Activated T-helper 2 cell treated with anti-CD3 and anti-CD28 coated beads, Interferon-gamma antibody, Interleukin-2, Interleukin-4, amounts not matched to agents 10 μg/mL and 5 μg/mL and 100 μg/mL, durations not matched to agents 14 hours and 24 hours and 36 hours (primary cell): ENCODE measurements around the gene SF3A1. TPM values are rescaled to one million over a fixed set of nuclear protein-coding genes. Genes with fewer than 3 reads are reported as not detected.
A peak's percentile ranks its signal among the peaks of the same experiment; 100 is the strongest.

Experiments
- DNase-seq: peaks from one replicate; pipeline ENCODE4 v3.0.0; 2021; ENCODE audit warnings: low spot score
- H3K27ac Mint-ChIP-seq: one replicate; pipeline ENCODE4 v1.8.0; 2021; ENCODE audit warnings: mixed read lengths
- H3K27me3 Mint-ChIP-seq: one replicate; pipeline ENCODE4 v1.8.0; 2021; ENCODE audit warnings: low read depth, mixed read lengths
- H3K36me3 Mint-ChIP-seq: one replicate; pipeline ENCODE4 v1.8.0; 2021; ENCODE audit warnings: low read depth, mixed read lengths
- H3K4me1 Mint-ChIP-seq: one replicate; pipeline ENCODE4 v1.8.0; 2021; ENCODE audit warnings: low read depth, mixed read lengths
- H3K4me3 Mint-ChIP-seq: one replicate; pipeline ENCODE4 v1.8.0; 2021; ENCODE audit warnings: low read depth, mild to moderate bottlenecking, moderate library complexity, mixed read lengths
- H3K9me3 Mint-ChIP-seq: one replicate; pipeline ENCODE4 v1.8.0; 2021; ENCODE audit warnings: mixed read lengths
- intact Hi-C: fragments of 100-400 bp; cut with micrococcal nuclease; formaldehyde crosslinking; loops from one replicate; pipeline ENCODE4 v1.15.1; 2023
- total RNA-seq: library from RNA; stranded (reverse); gene quantifications from 2 replicates; pipeline ENCODE4 v1.2.3, GENCODE V29; 2022

The SF3A1 gene
- total RNA-seq, 1 donor from 2014 or later = 325 TPM

DNA sequence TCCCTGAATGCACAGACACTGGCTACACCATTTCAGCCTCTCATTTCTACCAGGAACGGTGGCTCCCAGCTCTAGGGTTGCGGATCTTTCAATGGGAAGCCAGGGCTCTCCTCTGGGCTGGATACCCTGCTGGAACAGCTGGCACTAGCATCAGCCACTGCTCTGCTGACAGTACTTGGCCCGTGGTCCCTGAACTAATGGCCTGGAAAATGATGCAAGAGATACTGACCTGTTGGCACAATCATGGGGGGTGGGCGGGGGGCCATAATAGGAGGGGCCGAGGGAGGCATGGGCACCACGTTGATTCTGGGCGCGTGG lies 19.3 kb downstream of the SF3A1 start:
- DNase-seq = no peak
- peaks cover 34% of the 10 kb centered on the region for H3K4me1 Mint-ChIP-seq
- H3K9me3 Mint-ChIP-seq = no peaks in the 10 kb centered on the region
- intact Hi-C loops = no loop called here
- peaks cover 96% of the 10 kb centered on the region for H3K36me3 Mint-ChIP-seq
- no peak overlapping the region for H3K27ac Mint-ChIP-seq
- no peak overlapping the region for H3K4me3 Mint-ChIP-seq
- no peaks in the 10 kb centered on the region for H3K27me3 Mint-ChIP-seq

DNA sequence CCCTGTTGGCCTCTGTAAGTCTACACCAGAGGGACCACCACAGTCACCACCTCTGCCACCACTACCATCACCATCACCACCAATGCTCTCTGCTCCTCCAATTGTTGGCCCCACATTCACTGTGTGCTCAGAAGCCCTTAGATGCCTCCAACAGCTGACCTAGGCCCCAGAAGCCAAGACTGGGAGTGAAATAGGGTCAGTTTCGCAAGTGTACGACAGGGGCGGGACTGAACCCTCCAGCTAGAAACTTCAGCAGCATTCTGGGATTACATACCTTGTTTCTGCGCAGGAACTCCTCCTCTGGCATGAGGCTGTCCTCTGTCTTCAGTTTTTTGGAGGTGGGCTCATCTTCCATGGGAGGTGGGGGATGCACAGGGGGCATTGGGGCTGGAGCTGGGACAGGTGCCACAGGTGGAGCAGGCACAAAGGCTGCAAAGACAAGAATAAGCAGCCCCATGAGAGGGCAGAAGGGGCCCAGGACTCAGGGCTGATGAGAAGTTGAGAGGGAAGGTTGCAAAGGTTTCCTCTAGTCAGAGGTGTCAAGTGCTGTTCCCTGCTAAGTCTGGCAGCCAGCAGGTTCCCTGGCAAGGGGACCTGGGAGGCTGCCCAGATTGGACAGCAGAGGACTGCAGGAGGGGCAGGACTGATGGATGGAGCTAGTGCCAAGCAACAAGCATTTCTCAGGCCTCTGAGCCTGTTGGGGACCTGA lies 19.8 kb downstream of the SF3A1 start:
- Mint-ChIP-seq H3K9me3 (no peaks in the 10 kb centered on the region), H3K27ac (no peak overlapping the region), H3K4me1 (peaks cover 37% of the 10 kb centered on the region), H3K4me3 (no peak overlapping the region), H3K36me3 (peaks cover 95% of the 10 kb centered on the region), H3K27me3 (no peaks in the 10 kb centered on the region)
- DNase-seq = no peak
- intact Hi-C loops = no loop called here

DNA sequence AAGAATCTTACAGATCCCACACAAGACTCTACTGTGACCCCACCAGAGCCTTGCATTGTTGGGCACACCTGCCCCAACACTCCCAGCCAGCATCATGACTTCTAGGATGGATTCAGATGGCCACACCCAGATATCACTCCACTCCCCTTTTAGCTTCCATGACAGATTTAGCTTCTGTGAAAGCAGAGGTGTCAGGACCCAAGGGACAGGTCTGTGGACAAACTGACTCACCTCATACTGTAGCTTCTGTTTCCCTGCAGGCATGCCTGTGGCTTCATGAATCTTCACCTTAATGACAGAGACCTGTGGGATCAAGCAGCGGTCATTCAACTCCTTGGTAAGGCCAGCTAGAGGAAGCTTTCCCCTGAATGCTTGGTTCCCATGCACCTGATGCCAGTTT lies 21.5 kb downstream of the SF3A1 start:
- H3K36me3 Mint-ChIP-seq = peaks cover 90% of the 10 kb centered on the region
- intact Hi-C loops = no loop called here
- no peak for DNase-seq
- no peaks in the 10 kb centered on the region for H3K27me3 Mint-ChIP-seq
- H3K27ac Mint-ChIP-seq = peak overlapping the region; percentile 64
- no peak overlapping the region for H3K4me3 Mint-ChIP-seq
- peaks cover 40% of the 10 kb centered on the region for H3K4me1 Mint-ChIP-seq
- H3K9me3 Mint-ChIP-seq = no peaks in the 10 kb centered on the region

DNA sequence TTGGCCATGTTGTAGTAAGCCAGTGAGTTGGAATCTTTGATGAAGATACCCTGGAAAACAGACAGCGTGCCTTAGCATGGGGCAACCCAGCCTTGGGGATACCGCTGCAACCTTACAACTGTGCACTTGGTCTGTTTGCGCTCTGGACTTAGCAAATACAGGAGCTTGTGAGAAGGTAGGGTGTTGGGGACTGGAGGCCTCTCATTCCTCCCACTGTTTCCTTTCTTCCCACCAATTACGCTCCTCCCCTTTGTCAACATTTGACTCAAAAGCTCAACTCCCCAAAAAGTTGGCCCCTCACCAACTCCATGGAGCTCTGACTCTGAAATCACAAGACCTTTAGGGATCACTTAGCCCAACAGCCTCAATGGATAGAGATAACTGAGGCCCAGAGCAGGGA lies 22.0 kb downstream of the SF3A1 start:
- Mint-ChIP-seq H3K36me3 (peaks cover 90% of the 10 kb centered on the region), H3K27ac (peak overlapping the region; percentile 64), H3K9me3 (no peaks in the 10 kb centered on the region), H3K4me3 (no peak overlapping the region), H3K4me1 (peaks cover 40% of the 10 kb centered on the region), H3K27me3 (no peaks in the 10 kb centered on the region)
- intact Hi-C loops = no loop called here
- DNase-seq = no peak

DNA sequence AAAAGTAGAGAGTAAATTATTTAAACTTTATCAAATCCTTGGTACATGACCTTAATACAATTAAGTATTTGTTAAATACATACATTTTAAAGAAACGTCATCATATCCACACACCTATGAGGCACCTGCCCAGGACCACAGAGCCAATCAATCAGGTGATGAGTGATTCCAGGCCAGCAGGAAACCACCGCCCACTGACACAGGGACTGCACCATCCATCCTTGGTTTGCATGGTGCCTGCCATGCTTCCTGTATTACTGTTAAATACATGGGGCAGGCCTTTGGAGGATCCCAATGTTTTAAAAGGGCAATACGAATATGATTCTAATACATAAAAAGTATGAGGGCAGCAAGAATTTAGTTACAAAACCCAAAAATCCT lies 23.0 kb downstream of the SF3A1 start:
- peak overlapping the region; percentile 87 for H3K27ac Mint-ChIP-seq
- no peaks in the 10 kb centered on the region for H3K27me3 Mint-ChIP-seq
- no peaks in the 10 kb centered on the region for H3K9me3 Mint-ChIP-seq
- H3K36me3 Mint-ChIP-seq = peaks cover 85% of the 10 kb centered on the region
- DNase-seq = no peak
- intact Hi-C loops = no loop called here
- peak overlapping the region; percentile 19 for H3K4me3 Mint-ChIP-seq
- H3K4me1 Mint-ChIP-seq = peaks cover 41% of the 10 kb centered on the region

DNA sequence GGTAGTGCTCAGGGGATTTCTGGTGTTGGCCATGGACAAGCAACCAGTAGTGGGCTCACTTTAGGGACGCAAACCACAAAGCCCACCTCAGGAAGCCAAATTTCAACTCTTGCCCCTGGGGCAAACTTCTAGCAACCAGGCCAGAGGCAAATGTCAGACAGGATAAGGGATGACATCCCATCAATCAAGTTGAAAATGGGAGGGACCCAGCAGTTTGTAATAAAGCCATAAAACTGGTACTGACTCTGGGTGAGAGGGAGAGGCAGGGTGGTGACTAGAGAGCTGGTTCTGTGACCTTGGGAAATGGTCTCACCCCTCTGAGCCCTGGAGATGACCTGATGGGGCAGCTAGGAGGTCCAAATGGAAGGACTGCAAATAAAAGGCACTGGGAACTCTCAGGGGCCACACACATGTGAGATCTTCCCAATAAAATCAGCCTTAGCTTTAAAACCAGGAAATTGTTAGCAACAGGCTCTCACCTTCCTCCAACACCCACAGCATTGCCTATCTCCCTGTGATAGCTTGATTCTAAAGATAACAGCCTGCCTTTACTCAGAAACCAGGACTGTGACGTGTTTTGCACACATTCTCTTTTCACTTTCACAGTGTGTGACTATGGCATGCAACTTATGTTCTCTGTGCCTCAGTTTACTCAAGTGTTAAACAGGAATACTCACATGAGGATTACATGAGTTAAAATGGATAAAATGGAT lies 23.5 kb downstream of the SF3A1 start:
- H3K27ac Mint-ChIP-seq = peak overlapping the region; percentile 87
- peak overlapping the region; percentile 21 for H3K4me3 Mint-ChIP-seq
- H3K36me3 Mint-ChIP-seq = peaks cover 86% of the 10 kb centered on the region
- intact Hi-C loops = no loop called here
- peaks cover 45% of the 10 kb centered on the region for H3K4me1 Mint-ChIP-seq
- DNase-seq = no peak
- H3K9me3 Mint-ChIP-seq = no peaks in the 10 kb centered on the region
- H3K27me3 Mint-ChIP-seq = no peaks in the 10 kb centered on the region

DNA sequence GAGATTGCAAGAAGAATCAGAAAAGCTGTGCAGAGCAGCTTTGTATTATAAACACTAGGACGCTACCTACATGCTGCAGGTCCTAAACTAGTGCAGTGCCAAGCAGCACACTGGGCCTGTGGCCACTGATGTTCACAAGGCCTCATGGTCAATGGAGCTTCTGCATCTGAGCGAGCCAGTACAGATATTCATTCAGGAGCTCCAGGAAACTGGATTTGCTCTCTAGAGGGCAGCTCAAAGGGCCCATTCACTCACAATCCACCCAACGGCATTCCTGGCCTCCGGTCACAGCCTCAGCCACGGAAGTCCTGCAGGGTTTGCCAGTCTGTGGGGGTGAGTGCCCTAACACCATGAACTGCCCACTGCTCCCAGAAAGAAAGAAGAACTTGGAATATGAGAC lies 24.1 kb downstream of the SF3A1 start:
- H3K9me3 Mint-ChIP-seq = no peaks in the 10 kb centered on the region
- H3K36me3 Mint-ChIP-seq = peaks cover 80% of the 10 kb centered on the region
- H3K4me1 Mint-ChIP-seq = peaks cover 50% of the 10 kb centered on the region
- no peak for DNase-seq
- intact Hi-C loops = no loop called here
- no peaks in the 10 kb centered on the region for H3K27me3 Mint-ChIP-seq
- H3K4me3 Mint-ChIP-seq = peak overlapping the region; percentile 21
- peak overlapping the region; percentile 87 for H3K27ac Mint-ChIP-seq

DNA sequence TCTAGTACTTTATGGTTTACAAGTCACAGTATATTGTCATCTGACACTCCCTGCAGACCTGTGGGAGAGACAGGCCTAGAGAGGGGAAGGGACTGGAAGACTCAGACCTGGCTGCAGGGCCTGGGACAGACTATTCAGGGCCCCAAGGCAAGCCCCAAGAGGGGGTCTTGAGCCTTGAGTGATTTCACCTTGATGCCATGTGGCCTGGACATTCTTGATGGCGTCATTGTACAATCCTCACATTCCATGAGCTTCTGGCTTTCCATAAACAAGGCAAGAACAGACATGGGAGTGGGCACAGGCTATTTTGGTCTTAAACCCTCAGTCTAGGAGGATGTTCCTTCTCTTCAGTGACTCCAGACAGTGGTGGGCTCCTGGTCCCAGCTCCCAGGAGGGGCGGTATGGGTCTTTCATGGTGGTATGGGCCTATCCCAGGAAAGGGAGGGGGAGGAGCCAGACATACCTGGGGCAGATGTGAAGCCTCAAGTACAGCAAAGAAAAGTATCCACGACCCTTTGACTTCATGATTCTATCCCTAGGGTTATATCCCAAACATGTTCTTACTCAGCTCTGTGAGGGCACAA lies 28.1 kb downstream of the SF3A1 start:
- H3K9me3 Mint-ChIP-seq = no peaks in the 10 kb centered on the region
- H3K27ac Mint-ChIP-seq = no peak overlapping the region
- intact Hi-C loops = loop anchor here (5.0 kb wide), 2 partner anchors 94 to 226 kb away; no protein-coding TSS in a partner anchor
- no peak overlapping the region for H3K4me3 Mint-ChIP-seq
- H3K36me3 Mint-ChIP-seq = peaks cover 65% of the 10 kb centered on the region
- DNase-seq = no peak
- H3K27me3 Mint-ChIP-seq = no peaks in the 10 kb centered on the region
- peaks cover 55% of the 10 kb centered on the region for H3K4me1 Mint-ChIP-seq

DNA sequence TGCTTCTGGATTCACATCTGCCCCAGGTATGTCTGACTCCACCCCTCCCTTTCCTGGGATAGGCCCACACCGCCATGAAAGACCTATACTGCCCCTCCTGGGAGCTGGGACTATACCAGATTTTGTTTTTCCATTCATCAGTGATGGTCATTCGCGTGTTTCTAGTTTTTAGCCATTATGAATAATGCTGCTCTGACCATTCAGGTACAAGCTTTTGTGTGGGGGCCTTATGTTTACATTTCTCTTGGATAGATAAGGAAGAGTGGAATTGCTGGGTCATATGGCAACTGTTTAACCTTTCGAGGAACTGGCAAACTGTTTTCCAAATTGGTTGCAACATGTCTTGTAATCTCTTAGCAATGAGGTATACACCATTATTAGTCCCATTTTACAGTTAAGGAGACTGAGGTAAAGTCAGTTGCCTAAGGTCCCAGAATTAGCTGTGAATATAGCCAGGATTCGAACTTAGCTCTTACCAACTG lies 28.8 kb downstream of the SF3A1 start:
- Mint-ChIP-seq H3K4me1 (peaks cover 54% of the 10 kb centered on the region), H3K9me3 (no peaks in the 10 kb centered on the region), H3K4me3 (peak overlapping the region; percentile 72), H3K27me3 (no peaks in the 10 kb centered on the region), H3K36me3 (peaks cover 65% of the 10 kb centered on the region), H3K27ac (peak overlapping the region; percentile 58)
- DNase-seq = no peak
- intact Hi-C loops = loop anchor here (2.0 to 5.0 kb wide), 3 partner anchors 29 to 226 kb away; partner anchors contain the start of genes CCDC157 and SF3A1

DNA sequence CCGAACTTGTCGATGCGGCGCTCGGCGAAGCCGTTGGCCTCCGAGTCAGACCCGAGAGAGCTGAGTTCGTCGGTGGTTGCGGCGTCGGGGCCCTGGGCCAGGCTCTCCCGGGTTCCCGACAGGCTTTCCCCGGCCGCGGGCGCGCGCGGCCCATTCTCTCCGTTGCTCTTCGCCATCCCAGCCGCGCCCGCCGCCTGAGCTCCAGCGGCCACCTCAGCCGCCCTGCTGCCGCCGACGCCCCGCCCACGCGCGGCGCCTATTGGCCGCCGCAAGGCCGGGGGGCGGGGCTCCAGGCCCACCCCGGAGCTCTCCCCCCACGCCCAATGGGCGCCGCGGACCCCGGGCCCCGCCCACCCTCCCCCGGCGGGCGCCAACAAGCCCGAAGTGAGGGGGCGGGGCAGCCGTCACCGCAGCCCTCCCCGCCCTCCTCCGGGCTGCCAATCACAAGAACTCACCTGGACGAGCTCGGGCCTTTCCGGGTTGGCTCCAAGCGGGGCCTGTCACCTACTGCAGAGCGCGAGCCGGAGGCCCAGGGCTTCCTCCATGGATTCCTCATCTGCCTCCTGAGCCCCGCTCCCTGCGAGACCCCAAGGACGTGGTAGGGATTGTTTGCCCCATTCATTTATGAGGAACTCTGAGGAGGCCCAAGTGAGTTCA lies 29.9 kb downstream of the SF3A1 start, which contains the start of gene TBC1D10A:
Gene TBC1D10A (minus strand): TSS at position 236 of the 657 bp plus-strand sequence. CDS start 60 bp downstream, at position 176.
- intact Hi-C loops = loop anchor here (1.0 to 5.0 kb wide), 4 partner anchors 21 to 225 kb away; partner anchors contain the start of genes CCDC157 and SF3A1
- Mint-ChIP-seq H3K4me3 (peak within 1 kb of the TSS; percentile 76), H3K36me3 (peaks cover 60% of the 10 kb centered on the region), H3K27ac (peak within 1 kb of the TSS; percentile 75), H3K27me3 (no peaks in the 10 kb centered on the region), H3K4me1 (peaks cover 47% of the 10 kb centered on the region), H3K9me3 (no peaks in the 10 kb centered on the region)
- peak; percentile 91 for DNase-seq

DNA sequence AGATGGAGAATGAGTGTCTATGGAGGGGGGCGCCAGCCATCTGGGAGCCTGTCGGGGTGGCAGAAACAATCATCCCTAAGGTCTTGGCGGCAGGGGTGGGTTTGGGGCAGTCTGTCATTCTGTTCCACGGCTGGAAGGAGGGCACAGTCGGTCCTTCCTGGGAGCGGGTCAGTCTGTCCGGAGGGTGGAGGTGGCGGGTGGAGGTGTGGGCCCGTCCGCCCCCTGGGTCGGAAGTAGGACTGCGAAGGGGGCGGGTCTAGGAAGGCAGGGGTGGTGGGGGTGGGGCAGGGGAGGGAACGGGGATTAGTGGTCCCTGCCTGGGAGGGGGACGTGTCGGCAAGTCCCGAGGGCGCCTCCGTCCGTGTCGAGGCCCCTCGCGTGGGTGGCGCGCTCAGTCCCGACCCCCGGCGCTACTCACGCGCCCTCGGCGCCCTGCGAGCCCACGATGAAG lies 30.4 kb downstream of the SF3A1 start:
- Mint-ChIP-seq H3K4me1 (peaks cover 47% of the 10 kb centered on the region), H3K27me3 (no peaks in the 10 kb centered on the region), H3K9me3 (no peaks in the 10 kb centered on the region), H3K27ac (peak overlapping the region; percentile 75), H3K4me3 (peak overlapping the region; percentile 76), H3K36me3 (peaks cover 61% of the 10 kb centered on the region)
- DNase-seq = no peak
- intact Hi-C loops = loop anchor here (1.0 to 5.0 kb wide), 4 partner anchors 20 to 224 kb away; partner anchors contain the start of genes CCDC157 and SF3A1

DNA sequence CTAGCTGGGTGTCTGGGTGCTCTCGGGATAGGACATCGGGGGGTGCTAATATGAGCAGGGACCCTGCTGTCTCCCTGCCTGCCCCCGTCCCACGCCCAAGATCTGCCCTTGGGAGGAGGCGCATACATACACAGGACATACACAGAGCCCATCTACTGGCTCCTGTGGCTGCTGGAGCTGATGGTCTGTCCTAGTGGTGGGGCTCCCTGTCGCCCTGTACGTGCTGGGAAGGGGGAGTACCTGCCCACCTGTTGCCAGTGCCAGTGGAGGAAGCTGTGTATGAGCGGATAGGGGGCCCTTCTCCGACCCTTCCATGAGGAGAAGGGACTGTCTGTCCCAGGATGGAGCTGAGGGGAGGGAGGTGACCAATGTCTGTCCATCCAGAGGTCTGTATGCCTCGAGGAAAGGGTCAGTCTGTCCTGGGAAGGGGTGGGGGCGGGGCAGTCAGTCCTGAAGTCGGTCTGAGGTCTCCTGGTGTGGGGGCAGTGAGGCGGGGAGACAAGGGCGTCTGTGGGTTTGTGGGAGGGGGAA lies 30.9 kb downstream of the SF3A1 start:
- Mint-ChIP-seq H3K9me3 (no peaks in the 10 kb centered on the region), H3K36me3 (peaks cover 64% of the 10 kb centered on the region), H3K4me1 (peaks cover 51% of the 10 kb centered on the region), H3K27me3 (no peaks in the 10 kb centered on the region), H3K4me3 (peak overlapping the region; percentile 76), H3K27ac (peak overlapping the region; percentile 75)
- DNase-seq = no peak
- intact Hi-C loops = loop anchor here (1.0 to 5.0 kb wide), 5 partner anchors 19 to 223 kb away; partner anchors contain the start of genes CASTOR1, CCDC157 and SF3A1
